HCT116 (cell line): ENCODE data around the gene UBE2E2.
"Not testable (repeated sequence)": the region's sequence is repeated elsewhere in the genome, so short reads cannot be mapped to it uniquely, and the experiment has no call there.

Experiments
- POLR2A ChIP-seq: IDR thresholded peaks from 2 replicates; pipeline ENCODE4 v1.7.0; 2011; ENCODE audit warnings: borderline replicate concordance; ENCODE audit not compliant: insufficient read depth, insufficient read length; ENCODE audit errors: extremely low read depth
- SIN3A ChIP-seq: IDR thresholded peaks from 2 replicates; pipeline ENCODE4 v1.6.1; 2012; ENCODE audit warnings: low read depth
- TCF7L2 ChIP-seq: IDR thresholded peaks from 2 replicates; pipeline ENCODE4 v1.7.0; 2011; ENCODE audit warnings: borderline replicate concordance, inconsistent platforms; ENCODE audit not compliant: insufficient read depth, insufficient read length; ENCODE audit errors: extremely low read depth
- TF ChIP-seq, protein P1 (sequence below): IDR thresholded peaks from 2 replicates; pipeline ENCODE4 v1.6.1; 2012
- TF ChIP-seq, protein P2 (sequence below), 3 experiments: fragments of 200-600 bp in 1 of 3; sonication (generic) in 1 of 3; IDR thresholded peaks in 2 of 3; conservative IDR thresholded peaks in 1 of 3; 2 replicates each; pipeline ENCODE4 v1.5.1; 2012 to 2017; ENCODE audit warnings: low read depth in 2 of 3, low read length in 2 of 3, antibody characterized with exemption in 1 of 3, borderline replicate concordance in 1 of 3, control low read depth in 1 of 3, mild to moderate bottlenecking in 1 of 3, mixed read lengths in 1 of 3, mixed run types in 1 of 3, moderate library complexity in 1 of 3; ENCODE audit not compliant: insufficient read depth in 1 of 3
- TF ChIP-seq, protein P3 (sequence below): IDR thresholded peaks from 2 replicates; pipeline ENCODE4 v1.6.1; 2012; ENCODE audit warnings: low read depth

DNA sequence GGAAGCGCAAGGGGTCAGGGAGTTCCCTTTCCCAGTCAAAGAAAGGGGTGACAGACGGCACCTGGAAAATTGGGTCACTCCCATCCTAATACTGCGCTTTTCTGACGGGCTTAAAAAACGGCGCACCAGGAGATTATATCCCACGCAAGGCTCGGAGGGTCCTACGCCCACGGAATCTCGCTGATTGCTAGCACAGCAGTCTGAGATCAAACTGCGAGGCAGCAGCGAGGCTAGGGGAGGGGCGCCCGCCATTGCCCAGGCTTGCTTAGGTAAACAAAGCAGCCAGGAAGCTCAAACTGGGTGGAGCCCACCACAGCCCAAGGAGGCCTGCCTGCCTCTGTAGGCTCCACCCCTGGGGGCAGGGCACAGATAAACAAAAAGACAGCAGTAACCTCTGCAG is 146.3 kb downstream of the UBE2E2 start:
- TF ChIP-seq, protein P1, sequence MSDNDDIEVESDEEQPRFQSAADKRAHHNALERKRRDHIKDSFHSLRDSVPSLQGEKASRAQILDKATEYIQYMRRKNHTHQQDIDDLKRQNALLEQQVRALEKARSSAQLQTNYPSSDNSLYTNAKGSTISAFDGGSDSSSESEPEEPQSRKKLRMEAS: not testable (repeated sequence)
- TF ChIP-seq, protein P2, sequence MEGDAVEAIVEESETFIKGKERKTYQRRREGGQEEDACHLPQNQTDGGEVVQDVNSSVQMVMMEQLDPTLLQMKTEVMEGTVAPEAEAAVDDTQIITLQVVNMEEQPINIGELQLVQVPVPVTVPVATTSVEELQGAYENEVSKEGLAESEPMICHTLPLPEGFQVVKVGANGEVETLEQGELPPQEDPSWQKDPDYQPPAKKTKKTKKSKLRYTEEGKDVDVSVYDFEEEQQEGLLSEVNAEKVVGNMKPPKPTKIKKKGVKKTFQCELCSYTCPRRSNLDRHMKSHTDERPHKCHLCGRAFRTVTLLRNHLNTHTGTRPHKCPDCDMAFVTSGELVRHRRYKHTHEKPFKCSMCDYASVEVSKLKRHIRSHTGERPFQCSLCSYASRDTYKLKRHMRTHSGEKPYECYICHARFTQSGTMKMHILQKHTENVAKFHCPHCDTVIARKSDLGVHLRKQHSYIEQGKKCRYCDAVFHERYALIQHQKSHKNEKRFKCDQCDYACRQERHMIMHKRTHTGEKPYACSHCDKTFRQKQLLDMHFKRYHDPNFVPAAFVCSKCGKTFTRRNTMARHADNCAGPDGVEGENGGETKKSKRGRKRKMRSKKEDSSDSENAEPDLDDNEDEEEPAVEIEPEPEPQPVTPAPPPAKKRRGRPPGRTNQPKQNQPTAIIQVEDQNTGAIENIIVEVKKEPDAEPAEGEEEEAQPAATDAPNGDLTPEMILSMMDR (IDR thresholded peaks at IDR 0.05 in 2 of 3, conservative IDR thresholded peaks at IDR 0.05 in 1 of 3; ENCODE audit: borderline replicate concordance in 1 of 3, insufficient read depth in 1 of 3, low read depth in 2 of 3, low read length in 2 of 3): not testable (repeated sequence)
- TF ChIP-seq POLR2A, SIN3A, TCF7L2: not testable (repeated sequence)
- TF ChIP-seq, protein P3, sequence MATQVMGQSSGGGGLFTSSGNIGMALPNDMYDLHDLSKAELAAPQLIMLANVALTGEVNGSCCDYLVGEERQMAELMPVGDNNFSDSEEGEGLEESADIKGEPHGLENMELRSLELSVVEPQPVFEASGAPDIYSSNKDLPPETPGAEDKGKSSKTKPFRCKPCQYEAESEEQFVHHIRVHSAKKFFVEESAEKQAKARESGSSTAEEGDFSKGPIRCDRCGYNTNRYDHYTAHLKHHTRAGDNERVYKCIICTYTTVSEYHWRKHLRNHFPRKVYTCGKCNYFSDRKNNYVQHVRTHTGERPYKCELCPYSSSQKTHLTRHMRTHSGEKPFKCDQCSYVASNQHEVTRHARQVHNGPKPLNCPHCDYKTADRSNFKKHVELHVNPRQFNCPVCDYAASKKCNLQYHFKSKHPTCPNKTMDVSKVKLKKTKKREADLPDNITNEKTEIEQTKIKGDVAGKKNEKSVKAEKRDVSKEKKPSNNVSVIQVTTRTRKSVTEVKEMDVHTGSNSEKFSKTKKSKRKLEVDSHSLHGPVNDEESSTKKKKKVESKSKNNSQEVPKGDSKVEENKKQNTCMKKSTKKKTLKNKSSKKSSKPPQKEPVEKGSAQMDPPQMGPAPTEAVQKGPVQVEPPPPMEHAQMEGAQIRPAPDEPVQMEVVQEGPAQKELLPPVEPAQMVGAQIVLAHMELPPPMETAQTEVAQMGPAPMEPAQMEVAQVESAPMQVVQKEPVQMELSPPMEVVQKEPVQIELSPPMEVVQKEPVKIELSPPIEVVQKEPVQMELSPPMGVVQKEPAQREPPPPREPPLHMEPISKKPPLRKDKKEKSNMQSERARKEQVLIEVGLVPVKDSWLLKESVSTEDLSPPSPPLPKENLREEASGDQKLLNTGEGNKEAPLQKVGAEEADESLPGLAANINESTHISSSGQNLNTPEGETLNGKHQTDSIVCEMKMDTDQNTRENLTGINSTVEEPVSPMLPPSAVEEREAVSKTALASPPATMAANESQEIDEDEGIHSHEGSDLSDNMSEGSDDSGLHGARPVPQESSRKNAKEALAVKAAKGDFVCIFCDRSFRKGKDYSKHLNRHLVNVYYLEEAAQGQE: not testable (repeated sequence)
